Central memory CD4-positive, alpha-beta T cell (primary cell): ENCODE results near the gene ZNF138.
"Not testable (repeated sequence)": the region's sequence is repeated elsewhere in the genome, so short reads cannot be mapped to it uniquely, and the experiment has no call there.

Experiments
- DNase-seq: peaks from one replicate; pipeline ENCODE4 v3.0.0; 2022

ZNF138 gene

GRCh38 chr7:64839910-64840309, 45.7 kb downstream of the ZNF138 start:
- no peak for DNase-seq

- no peak for DNase-seq
These were observed 55.2 kb downstream of the ZNF138 start for GRCh38 chr7:64849250-64849923.

- no peak for DNase-seq
These were observed 55.8 kb downstream of the ZNF138 start for GRCh38 chr7:64849924-64850499.

DNA sequence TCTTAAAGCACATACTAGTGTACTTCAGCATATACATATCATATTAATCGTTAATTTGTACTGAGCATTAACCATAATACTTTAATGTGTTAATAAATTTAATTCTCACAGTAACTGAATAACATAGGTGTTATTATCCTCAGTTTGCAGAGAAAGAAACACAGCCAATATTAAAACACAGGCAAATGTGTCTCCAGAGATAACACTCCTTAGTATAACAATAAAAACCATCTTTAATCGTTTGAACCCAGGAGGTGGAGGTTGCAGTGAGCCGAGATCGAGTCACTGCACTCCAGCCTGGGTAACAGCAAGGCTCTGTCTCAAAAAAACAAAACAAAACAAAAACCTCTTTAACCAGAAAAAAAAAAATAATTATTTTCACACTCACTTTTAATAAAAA, 59.5 kb downstream of the ZNF138 start:
- DNase-seq = no peak

DNA sequence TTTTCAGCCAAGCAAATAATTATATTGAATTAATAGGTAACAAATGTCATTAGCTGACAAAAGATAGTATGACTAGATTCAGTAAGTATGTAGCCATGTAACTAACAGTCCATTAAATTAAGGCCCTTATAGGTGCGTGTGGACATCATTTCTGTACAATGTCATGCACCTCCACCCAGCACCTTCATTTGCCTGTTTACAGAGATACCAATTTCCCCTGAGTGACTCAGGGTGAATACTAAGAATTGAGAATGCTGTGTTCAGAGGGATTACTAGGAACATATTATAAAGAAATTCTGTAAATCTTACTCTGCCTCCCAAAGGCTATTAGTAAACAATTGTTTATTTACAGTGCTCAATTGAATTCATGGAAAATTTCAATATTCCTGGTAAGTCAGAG, 60.7 kb downstream of the ZNF138 start:
- DNase-seq = no peak

GRCh38 chr7:64863021-64863420, 68.8 kb downstream of the ZNF138 start:
- DNase-seq = no peak

- DNase-seq = not testable (repeated sequence)
These were observed 69.3 kb downstream of the ZNF138 start for GRCh38 chr7:64863530-64863929.

DNA sequence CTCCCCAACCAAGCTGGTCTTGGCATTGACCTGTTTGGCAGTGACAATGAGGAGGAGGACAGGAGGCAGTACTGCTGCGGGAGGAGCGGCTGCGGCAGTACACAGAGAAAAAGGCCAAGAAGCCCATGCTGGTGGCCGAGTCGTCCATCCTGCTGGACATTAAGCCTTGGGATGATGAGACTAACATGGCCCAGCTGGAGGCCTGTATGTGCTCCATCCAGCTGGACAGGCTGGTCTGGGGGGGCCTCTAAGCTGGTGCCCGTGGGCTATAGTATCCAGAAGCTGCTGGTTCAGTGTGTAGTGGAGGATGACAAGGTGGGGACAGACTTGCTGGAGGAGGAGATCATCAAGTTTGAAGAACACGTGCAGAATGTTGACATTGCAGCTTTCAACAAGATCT, 69.7 kb downstream of the ZNF138 start:
- DNase-seq = no peak

- DNase-seq = no peak
These were observed 73.7 kb downstream of the ZNF138 start for GRCh38 chr7:64867863-64868440.

GRCh38 chr7:64868499-64868898, 74.3 kb downstream of the ZNF138 start:
- DNase-seq = no peak

DNA sequence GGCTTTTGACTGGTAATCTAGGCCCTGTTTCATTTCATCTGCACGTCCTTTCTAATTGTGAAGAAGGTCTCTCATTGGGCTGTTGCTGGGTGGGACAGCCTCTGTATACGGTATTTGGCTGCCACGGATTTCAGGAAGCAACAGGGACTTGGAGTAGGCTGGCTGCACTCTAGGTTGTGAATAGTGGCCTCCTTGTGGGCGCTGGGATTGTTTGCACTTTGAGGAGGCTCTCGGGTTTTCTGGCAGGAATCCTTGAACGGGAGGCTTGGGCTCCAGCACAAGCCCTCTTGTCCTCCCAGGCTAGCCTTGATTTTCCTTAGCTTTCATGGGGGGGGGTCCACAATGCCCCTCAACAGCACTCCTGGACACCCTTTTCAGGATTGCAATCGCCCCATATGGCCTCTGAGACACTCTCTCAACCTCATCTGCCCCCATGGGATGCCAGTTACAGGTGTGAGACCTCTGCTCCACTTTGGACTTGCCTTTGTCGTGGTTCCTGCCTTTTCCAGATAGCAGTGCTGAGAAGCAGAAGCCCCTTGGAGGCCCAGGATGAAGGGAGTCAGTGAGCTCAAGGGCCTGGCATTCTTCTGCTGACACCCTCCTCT, 75.0 kb downstream of the ZNF138 start:
- DNase-seq = no peak

- no peak for DNase-seq
These were observed 75.8 kb downstream of the ZNF138 start for GRCh38 chr7:64869912-64870562.

GRCh38 chr7:64870656-64871055, 76.4 kb downstream of the ZNF138 start:
- no peak for DNase-seq

DNA sequence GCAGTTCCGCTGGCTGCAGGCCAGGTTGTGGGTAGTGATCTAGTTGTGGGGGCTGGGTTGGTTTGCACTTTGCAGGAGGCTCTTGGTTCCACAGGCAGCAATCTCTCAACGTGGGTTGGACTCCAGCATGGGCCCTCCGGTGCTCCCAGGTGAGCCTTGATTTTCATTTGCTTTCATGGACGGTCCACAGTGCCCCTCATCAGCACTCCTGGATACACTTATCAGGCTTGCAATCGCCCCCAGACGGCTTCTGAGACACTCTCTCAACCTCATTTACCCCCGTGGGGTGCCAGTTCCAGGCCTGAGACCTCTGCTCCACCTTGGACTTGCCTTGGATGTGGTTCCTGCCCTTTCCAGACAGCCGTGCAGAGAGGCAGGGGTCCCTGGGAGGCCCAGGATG, 77.5 kb downstream of the ZNF138 start:
- no peak for DNase-seq

- DNase-seq = no peak
These were observed 78.3 kb downstream of the ZNF138 start for GRCh38 chr7:64872351-64873154.

DNA sequence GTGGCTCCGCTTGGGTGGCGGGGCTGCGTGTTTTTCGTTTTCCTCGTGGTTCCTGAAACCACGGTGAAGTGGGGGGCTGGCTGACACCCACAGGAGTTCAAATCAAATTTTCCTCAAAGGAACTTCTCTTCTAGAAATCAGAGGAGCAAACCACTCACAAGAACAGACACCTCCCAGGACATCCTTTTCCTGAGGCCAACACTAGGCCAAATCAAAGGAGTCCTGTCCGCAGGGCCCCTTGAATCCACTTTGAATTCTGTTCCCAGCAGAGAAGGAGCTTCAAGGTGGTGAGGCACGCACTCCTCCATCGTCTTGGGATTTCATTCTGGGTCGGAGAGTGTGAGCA, 78.9 kb downstream of the ZNF138 start:
- DNase-seq = no peak

DNA sequence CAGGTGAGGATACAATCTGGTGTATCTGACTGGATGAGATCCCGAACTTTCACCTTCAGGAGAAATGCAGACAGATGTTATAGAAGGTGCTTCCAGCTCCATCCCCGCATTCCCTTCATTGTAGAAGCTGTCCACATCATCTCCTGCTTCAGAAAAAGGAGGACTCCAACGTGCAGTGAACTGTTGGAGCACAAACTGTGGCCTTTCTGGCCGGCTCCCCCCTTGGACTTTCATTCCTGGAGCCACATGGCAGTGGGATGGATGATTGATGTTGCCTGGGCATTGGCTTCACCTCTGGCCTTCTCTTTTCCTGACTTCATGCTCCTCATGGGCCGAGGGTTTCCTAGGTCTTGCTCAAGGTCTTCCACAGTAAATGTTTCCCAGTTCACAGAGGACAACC, 79.3 kb downstream of the ZNF138 start:
- DNase-seq = no peak

DNA sequence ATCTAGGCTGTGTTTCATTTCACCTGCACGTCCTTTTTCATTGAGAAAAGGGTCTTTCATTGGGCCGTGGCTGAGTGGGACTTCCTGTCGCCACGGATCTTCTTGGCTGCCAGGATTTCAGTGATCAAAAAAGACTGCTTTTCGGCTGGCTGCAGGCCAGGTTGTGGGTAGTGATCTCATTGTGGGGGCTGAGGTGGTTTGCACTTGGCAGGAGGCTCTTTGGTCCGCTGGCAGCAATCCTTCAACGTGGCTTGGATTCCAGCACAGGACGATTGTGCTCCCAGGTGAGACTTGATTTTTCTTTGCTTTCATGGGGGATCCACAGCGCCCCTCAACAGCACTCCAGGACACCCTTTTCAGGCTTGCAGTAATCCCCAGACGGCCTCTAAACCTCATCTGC, 79.9 kb downstream of the ZNF138 start:
- DNase-seq = no peak

GRCh38 chr7:64874562-64875250, 80.5 kb downstream of the ZNF138 start:
- no peak for DNase-seq

- no peak for DNase-seq
These were observed 81.0 kb downstream of the ZNF138 start for GRCh38 chr7:64875258-64875657.

GRCh38 chr7:64875658-64876406, 81.6 kb downstream of the ZNF138 start:
- DNase-seq = no peak
